Activated CD8-positive, alpha-beta memory T cell treated with anti-CD3 and anti-CD28 coated beads for 36 hours (primary cell): ENCODE results near the gene DMBX1. TPM values are rescaled to one million over a fixed set of nuclear protein-coding genes. Genes with fewer than 3 reads are reported as not detected.

Experiments
- CTCF ChIA-PET: fragments of 350-600 bp; sonication (Branson Sonifier 250); formaldehyde crosslinking; loops from one replicate; lab custom pipeline; 2021; ENCODE audit warnings: antibody characterized with exemption; lab: Charles Lee
- POLR2A ChIA-PET: fragments of 350-600 bp; sonication (Branson Sonifier 250); formaldehyde crosslinking; loops from one replicate; lab custom pipeline; 2021; ENCODE audit warnings: antibody characterized with exemption; lab: Charles Lee
- total RNA-seq, 2 experiments: library from RNA; stranded (reverse); gene quantifications; one replicate each; pipeline ENCODE4 v1.2.3, GENCODE V29; 2021

DMBX1 gene
- total RNA-seq, 2 experiments from 2014 or later, result not detected

GRCh38 chr1:46476673-46477072, 13.0 kb upstream of the DMBX1 start:
- ChIA-PET CTCF (interaction anchor here (0.7 to 5.0 kb wide), 9 partner anchors 9 to 59 kb away, joined by 3 to 48 read pairs (median 6); a partner anchor contains a TSS), POLR2A (no interaction called here)

DNA sequence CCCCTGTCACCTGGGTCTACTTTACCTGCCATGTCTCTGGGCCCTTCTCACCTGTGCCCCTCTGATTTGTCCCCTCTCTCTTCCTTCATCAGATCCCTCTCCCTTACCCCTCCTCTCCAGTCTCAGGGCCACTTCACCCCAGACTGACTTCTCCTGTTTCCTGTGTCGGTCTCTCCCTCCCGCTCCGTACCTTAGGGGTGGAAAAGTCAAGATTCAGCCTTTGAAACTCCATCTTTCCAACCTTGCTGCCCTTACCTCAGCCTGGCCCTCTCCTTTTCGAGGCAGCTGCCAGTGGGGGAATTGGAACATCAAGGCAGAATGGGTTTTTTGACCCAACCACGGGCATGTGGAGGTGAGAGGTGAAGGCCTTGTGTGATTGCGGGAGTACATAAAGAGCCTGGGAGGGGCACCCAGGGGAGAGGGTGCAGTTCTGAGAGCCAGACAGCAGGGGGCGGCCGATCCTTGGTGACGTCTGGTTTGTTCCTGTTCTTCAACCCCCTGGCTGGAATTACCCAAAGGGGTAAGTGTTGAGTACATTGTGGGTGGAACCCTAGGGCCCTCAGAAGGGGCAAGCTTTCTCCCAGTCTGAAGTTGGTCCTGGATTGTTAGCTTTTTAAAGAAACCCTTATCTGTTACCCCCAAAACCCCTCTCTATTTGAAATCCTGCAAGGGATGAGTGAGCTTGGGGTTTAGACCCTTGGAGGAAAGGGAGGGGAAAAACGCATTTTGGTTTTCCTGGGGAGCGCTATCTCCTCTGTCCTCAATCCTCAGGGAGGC, 12.3 kb upstream of the DMBX1 start:
- POLR2A ChIA-PET, result no interaction called here
- CTCF ChIA-PET, result interaction anchor here (0.6 to 5.0 kb wide), 19 partner anchors 9 to 72 kb away, joined by 3 to 48 read pairs (median 4); partner anchors contain the start of gene DMBX1

DNA sequence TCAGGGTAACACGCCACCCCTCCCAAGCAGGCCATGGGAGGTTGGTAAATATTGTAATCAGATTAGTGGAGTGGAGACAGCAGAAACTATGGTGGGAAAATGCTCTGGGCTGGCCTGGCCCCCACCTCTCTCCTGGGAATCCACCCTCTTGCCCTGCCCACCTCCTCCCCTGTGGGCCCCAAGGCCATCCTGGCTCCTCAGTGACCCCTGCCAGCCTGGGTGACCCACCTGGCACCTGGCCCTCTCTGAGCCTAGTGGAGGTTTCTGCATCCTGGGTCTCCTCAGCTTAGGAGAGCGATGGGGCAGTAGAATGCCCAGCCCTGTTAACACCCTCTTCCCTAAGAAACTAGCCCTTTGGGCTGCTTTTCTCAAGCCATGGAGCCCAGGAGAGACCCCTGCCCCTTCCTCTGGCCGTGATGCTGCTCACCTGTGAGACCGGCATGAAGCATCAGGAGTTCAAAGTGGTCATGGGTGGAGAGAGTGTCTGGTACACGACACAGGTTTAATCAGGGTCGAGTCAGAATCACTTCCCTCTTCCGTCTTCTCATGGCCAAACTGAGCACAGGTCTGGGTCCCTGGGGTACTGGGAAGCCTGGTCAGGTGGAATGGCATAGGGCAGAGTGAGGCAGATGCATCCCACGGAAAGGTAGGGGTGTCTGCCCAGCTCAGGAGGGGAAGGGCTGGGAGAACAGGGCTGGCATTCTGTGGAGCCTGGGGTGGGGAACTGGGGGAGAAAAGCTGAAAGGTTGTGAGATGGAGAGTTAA, 10.7 kb upstream of the DMBX1 start:
- ChIA-PET POLR2A (no interaction called here), CTCF (interaction anchor here (1.1 to 5.0 kb wide), 9 partner anchors 13 to 69 kb away, joined by 3 to 48 read pairs (median 4); a partner anchor contains a TSS)

- ChIA-PET CTCF (interaction anchor here (1.2 to 2.4 kb wide), 4 partner anchors 45 to 55 kb away, joined by 3 to 7 read pairs (median 5); no protein-coding TSS in a partner anchor), POLR2A (no interaction called here)
Measured at GRCh38 chr1:46479744-46480350, 9.8 kb upstream of the DMBX1 start.

- POLR2A ChIA-PET, result no interaction called here
- CTCF ChIA-PET, result interaction anchor here (0.7 to 2.4 kb wide), 8 partner anchors 9 to 52 kb away, joined by 3 to 7 read pairs (median 4); no protein-coding TSS in a partner anchor
Measured at GRCh38 chr1:46480959-46481646, 8.5 kb upstream of the DMBX1 start.

DNA sequence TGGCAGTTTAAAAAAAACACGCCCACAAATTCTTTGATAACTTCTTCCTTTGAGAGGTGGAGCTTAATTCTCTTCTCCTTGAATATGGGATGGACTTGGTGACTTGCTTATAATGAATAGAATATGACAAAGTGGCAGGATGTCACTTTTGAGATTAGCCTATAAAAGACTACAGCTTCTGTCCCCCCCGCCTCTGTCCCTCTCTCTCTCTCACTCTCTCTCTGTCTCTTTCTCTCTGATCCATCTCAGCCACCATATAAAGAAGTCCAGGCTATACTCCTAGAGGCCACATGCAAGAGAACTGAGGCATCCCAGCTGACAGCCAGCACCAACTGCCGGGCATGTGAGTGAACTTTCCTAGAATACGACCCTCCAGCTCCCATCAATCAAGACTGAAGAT, 7.7 kb upstream of the DMBX1 start:
- POLR2A ChIA-PET, result no interaction called here

DNA sequence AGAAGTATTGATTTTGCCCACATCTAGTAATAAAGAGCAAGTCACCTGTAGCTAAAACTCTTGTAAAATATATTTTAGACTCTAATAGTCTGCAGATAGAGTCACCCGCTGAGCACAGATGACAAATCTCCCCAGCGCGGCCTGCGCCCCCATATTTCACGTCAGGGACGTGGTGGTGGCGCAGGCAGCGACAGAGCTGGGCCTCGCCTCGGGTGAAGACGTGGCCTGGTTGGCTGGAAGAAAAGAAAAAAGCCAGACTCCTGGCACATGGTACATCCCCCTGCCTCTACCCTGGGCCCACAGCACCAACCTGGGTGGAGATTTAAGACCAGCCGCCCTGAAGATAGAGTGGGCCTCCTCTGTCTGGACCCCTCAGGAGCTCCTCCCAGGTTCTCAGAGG, 6.0 kb upstream of the DMBX1 start:
- POLR2A ChIA-PET, result no interaction called here
- CTCF ChIA-PET, result interaction anchor here (1.1 to 1.3 kb wide), 3 partner anchors 42 to 235 kb away, joined by 3 to 4 read pairs (median 4); no protein-coding TSS in a partner anchor

More for the DNA sequence above, 7.7 kb upstream of the DMBX1 start:
- CTCF ChIA-PET, result interaction anchor here (0.7 to 2.4 kb wide), 6 partner anchors 9 to 51 kb away, joined by 3 to 7 read pairs (median 4); no protein-coding TSS in a partner anchor

DNA sequence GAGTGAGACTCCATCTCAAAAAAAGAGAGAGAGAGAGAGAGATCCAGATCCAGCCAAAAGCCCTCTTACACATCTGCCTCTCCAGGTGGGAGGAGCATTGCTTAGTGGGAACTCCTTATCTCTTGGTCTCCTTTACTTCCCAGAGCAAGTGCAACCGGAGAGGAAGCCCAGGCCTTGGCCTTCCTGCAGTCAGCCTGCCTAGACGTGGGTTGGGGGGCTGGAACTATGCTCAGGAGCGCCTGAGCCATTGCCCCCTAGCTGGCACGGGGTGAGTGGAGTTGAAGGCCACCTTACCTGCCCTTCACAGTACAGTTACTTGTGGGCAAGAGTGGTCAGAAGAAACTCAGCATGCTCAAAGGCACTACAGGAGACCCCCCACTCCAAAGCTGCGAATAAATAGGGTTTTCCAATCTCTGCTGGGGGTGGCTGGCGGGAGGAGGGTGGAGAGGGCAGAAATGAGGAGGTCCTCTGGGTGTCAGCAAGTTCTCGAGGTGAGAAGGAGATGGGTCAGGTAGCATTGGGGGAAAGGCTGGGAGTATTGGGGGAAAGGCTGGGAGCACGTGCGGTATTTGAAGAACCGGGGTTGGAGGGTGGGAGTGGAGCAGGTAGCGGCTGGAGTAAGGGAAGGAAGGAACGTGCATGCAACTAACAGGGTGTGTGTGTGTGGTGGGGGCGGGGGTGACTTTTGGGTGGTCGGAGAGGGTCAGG, 4.7 kb upstream of the DMBX1 start:
- POLR2A ChIA-PET, result no interaction called here
- CTCF ChIA-PET, result interaction anchor here (1.1 kb wide), 1 partner anchor 233 kb away, joined by 3 read pairs; no protein-coding TSS in a partner anchor

DNA sequence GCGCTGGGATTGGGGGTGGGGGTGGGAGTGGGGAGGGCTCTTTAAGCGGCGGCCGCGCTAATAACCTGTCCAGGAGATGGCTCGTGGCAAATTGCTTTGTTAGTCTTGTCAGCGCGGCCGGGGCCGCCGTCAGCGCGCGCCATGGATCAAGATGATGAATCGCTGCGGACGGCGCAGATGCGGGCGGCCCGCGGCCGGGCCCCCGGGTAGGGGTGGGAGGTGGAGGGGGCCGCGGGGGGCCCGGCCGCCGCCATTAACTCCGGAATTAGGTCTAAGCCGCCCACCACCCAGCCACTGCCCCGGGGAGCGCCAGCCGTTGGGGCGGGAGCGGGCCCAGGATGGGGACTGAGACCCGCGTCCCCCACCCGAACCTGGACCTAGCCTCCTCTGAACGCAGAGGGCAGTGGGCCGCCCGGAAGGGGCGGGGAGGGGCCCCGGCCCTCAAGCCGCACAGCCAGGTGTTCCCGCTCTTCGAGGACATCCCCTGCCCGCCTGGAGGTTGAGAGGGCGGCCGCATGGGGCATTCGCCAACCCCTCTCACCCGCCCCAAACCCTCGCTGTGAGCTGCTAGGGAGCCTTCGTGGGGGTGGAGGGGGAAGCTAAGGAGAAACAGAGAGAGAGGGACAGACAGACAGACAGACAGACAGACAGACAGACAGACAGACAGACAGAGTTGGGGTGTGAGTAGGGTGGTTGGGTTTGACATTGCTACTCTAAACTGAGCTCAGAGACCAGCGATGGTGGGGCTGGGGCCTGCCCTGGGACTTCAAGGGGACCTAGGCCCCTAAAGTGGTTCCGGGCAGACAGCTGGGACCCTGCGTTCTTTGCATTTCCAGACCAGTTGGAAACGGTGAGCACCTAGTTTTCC, 3.8 kb upstream of the DMBX1 start:
- POLR2A ChIA-PET, result no interaction called here
- CTCF ChIA-PET, result interaction anchor here (1.1 to 3.1 kb wide), 2 partner anchors 8 to 42 kb away, joined by 7 to 28 read pairs; no protein-coding TSS in a partner anchor

GRCh38 chr1:46486432-46487015, 3.1 kb upstream of the DMBX1 start:
- CTCF ChIA-PET, result interaction anchor here (1.0 to 3.1 kb wide), 7 partner anchors 9 to 62 kb away, joined by 3 to 28 read pairs (median 6); a partner anchor contains a TSS
- POLR2A ChIA-PET, result interaction anchor here (0.7 kb wide), 1 partner anchor 157 kb away, joined by 3 read pairs; no protein-coding TSS in a partner anchor

- POLR2A ChIA-PET, result no interaction called here
- CTCF ChIA-PET, result interaction anchor here (0.7 to 3.1 kb wide), 8 partner anchors 10 to 1356 kb away, joined by 3 to 28 read pairs (median 4); a partner anchor contains a TSS
Measured at GRCh38 chr1:46487818-46488218, 1.8 kb upstream of the DMBX1 start.

DNA sequence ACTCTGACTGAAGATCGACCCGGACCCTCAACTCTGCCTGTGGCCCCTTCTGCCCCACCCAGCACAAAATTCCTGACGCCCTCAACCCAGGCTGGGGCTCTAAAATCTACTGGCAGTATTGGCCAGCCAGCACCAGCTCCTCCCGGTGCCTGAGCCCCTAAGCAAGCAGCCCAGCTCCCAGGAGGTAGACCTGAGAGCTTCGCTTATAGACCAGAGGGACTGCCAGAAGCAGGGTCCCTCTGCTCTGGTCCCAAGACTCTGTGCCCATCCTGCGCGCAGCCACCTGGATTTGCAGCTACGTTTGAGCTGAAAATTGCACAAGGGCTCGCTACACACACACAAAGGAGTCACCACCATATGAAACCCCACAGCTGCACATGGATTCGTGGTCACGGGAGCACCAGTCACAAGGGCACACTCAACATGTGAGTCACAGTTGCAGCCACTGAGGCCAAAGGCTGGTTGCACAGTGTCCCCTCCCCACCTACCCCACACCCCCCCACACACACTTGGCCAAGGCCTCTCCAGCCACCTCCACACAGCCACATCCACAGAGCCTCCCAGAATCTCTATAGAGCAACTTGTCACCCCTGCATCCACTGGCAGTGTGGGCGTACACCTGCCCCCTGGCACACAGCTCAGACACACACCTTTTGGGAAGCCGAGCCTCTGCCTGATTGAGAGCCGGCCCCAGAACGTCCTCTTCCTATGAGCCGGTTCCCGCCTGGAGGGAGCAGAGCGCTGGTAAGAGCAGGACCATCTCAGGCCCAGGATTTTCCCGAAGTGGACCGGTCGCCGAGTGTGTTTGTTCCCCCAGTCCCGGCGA, 1.1 kb upstream of the DMBX1 start:
- ChIA-PET CTCF (interaction anchor here (0.9 to 3.1 kb wide), 8 partner anchors 11 to 47 kb away, joined by 3 to 28 read pairs (median 4); a partner anchor contains a TSS), POLR2A (no interaction called here)

DNA sequence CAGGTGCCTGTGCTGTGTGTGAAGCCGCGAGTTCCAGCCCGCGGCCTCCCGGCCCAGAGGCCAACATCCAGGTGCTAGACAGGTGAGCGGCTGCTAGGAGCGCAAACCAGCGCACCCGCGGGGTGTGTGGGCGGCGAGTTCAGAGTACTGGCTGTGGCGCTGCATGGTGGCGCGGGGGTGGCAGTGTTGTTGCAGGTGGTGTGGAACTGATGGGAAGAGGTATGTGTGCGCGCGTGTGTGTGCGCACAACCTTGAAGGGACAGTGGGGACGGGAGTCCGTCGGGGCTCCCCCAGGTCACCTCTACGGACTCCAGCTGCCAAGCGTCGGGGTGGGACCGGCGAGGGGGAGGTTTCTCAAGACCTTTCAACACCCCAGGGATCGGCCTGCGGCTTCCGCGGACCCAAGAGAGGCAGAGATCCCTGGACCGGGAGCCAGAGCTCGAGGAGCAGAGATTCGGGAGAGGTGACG, 433 bp upstream of the DMBX1 start:
- POLR2A ChIA-PET, result no interaction called here

GRCh38 chr1:46490406-46490655, 695 bp downstream of the DMBX1 start:
- ChIA-PET CTCF (interaction anchor here (0.6 kb wide), 1 partner anchor 9 kb away, joined by 3 read pairs; no protein-coding TSS in a partner anchor), POLR2A (no interaction called here)

More for the DNA sequence above, 433 bp upstream of the DMBX1 start:
- CTCF ChIA-PET, result interaction anchor here (0.8 to 0.9 kb wide), 2 partner anchors 11 to 38 kb away, joined by 3 read pairs; no protein-coding TSS in a partner anchor

GRCh38 chr1:46490656-46491442, 1.2 kb downstream of the DMBX1 start:
- ChIA-PET POLR2A (no interaction called here), CTCF (interaction anchor here (0.6 to 1.4 kb wide), 2 partner anchors 9 to 13 kb away, joined by 3 to 4 read pairs; no protein-coding TSS in a partner anchor)
